GM12891 (cell line): Measurements from ENCODE around the gene PLEKHD1.

Experiments used
- POLR2A ChIP-seq: IDR thresholded peaks from 2 replicates; pipeline ENCODE4 v1.6.1; 2011; ENCODE audit warnings: low read depth, low read length, control low read depth
- POLR2AphosphoS5 ChIP-seq: IDR thresholded peaks from 2 replicates; pipeline ENCODE4 v1.6.1; 2011; ENCODE audit warnings: low read depth, low read length, control low read depth
- SPI1 ChIP-seq: IDR thresholded peaks from 2 replicates; pipeline ENCODE4 v1.6.1; 2011; ENCODE audit warnings: low read depth, low read length, control low read depth
- TAF1 ChIP-seq: IDR thresholded peaks from 2 replicates; pipeline ENCODE4 v1.6.1; 2011; ENCODE audit warnings: low read depth, low read length, control low read depth

- no peak for TF ChIP-seq POLR2A
- TF ChIP-seq POLR2AphosphoS5, result no peak
- no peak for TF ChIP-seq TAF1
- TF ChIP-seq SPI1, result no peak
Observed at GRCh38 chr14:69570836-69571330, 86.4 kb downstream of the PLEKHD1 start.
